HFF-Myc (cell line): ENCODE measurements around the gene ATRAID.

Source experiments
- DNase-seq: peaks from one replicate; pipeline ENCODE4 v3.0.0-alpha.2; 2011; ENCODE audit warnings: low read depth; ENCODE audit errors: extremely low read depth
- H3K4me3 ChIP-seq: replicated peaks from 2 replicates; pipeline ENCODE4 v1.5.1; 2011; ENCODE audit warnings: low read depth, mild to moderate bottlenecking, control low read depth, low read length
- TF ChIP-seq, protein P1 (sequence below): IDR thresholded peaks from 2 replicates; pipeline ENCODE4 v1.5.1; 2012; ENCODE audit warnings: mild to moderate bottlenecking, low read depth, low read length, control low read depth; ENCODE audit errors: missing control alignments

ATRAID gene

DNA sequence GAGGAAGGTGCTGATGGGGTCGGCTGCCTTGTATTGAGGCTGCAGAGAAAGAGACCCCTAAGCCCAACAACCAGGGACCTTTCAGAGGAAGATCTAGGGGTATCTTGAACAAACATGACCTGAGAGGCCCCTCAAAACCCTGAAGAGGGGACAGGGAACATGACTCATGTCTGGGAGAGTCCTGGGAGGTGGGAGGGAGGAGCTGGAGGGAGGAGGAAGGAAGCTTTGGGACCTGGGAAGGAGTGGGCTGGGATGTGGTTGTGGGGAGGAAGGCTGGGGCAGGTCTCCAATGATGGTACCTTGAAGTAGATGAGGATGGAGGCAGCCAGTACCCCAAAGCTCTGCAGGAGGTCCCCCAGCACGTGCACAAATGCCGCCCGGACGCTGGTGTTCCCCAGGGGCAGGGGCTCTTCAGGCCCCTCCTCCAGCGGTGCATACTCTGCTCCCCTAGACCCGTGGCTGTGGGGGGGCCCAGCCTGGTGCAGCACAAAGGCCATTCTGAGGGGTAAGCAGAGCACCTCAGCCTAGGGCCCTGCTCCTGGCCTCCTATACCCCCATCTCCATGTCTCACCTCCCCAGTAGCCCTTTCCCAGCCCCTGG, 45.1 kb downstream of the ATRAID start:
- H3K4me3 ChIP-seq, result no peak overlapping the region
- TF ChIP-seq, protein P1, sequence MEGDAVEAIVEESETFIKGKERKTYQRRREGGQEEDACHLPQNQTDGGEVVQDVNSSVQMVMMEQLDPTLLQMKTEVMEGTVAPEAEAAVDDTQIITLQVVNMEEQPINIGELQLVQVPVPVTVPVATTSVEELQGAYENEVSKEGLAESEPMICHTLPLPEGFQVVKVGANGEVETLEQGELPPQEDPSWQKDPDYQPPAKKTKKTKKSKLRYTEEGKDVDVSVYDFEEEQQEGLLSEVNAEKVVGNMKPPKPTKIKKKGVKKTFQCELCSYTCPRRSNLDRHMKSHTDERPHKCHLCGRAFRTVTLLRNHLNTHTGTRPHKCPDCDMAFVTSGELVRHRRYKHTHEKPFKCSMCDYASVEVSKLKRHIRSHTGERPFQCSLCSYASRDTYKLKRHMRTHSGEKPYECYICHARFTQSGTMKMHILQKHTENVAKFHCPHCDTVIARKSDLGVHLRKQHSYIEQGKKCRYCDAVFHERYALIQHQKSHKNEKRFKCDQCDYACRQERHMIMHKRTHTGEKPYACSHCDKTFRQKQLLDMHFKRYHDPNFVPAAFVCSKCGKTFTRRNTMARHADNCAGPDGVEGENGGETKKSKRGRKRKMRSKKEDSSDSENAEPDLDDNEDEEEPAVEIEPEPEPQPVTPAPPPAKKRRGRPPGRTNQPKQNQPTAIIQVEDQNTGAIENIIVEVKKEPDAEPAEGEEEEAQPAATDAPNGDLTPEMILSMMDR, result no peak
- no peak for DNase-seq

DNA sequence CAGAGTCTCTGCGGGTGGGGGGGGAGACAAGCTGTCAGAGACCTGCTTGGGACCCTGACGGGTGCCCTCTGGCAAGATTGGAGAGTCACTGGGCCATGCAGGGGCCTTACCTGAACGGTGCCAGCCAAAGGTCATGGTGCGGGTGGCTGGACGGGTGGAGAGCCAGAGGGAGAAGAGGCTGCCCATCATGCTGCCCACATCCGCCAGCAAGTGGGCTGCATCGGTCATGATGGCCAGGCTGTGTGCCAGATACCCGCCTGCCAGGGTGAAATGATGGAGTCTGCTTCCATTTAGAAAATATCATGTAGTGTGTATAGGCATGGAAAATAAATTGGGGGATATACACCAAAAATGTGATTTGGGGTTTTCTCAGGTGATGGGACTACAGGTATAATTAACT, 46.2 kb downstream of the ATRAID start:
- TF ChIP-seq, protein P1, result no peak
- H3K4me3 ChIP-seq, result no peak overlapping the region
- DNase-seq, result no peak

DNA sequence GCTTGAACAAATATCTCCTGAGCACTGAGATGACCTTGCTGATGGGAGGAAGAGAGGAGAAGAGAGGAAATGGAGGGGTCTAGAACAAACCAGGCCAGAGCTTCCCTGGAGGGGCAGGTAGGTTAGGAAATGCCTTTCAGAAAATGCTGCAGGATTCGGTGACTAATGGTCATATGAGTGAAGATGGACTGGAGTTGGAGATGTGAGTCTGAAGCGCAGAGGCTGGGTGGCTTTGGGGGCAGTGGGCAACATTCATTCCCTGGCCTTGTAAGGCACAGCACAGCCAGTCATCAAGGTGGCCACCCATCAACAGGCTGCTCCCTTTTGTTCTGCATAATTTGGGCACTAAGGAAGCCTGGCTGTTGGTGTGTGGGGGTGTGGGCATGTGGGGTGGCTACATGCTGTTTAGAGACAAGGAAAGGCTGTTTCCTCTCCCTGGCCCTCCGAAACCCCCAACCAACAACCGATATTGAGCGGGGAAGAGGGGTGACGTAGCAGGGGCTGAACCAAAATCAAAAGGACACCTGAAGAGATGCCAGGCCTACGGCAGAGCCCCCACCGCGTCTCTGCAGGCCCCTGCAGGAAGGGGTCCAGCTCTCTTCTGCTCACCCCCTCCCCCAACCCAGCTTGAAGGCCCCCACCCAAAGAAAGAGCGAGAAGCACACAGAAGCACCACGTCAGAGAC, 49.5 kb downstream of the ATRAID start:
- H3K4me3 ChIP-seq, result no peak overlapping the region
- TF ChIP-seq, protein P1, result no peak

DNA sequence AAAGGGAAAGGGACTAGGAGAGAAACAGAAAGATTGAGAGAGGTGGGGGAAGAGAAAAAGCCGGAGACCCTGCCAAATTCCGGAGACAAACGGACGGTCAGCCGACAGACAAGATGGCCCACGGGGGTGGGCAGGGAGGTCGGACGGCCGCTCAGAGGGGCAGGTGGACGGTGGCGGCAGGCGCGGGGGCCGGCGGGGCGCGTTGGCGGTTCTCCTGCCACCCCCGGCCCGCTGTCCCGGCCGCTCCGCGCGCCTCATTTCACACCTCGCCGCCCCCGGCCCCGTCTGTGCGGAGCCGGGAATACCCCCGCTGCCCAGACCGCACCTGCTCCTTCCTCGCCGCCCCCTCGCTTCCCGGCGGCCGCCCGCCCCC, 50.1 kb downstream of the ATRAID start:
- TF ChIP-seq, protein P1, result no peak
- H3K4me3 ChIP-seq, result no peak overlapping the region
- DNase-seq, result no peak

More for the DNA sequence above, 49.5 kb downstream of the ATRAID start:
- DNase-seq, result no peak

DNA sequence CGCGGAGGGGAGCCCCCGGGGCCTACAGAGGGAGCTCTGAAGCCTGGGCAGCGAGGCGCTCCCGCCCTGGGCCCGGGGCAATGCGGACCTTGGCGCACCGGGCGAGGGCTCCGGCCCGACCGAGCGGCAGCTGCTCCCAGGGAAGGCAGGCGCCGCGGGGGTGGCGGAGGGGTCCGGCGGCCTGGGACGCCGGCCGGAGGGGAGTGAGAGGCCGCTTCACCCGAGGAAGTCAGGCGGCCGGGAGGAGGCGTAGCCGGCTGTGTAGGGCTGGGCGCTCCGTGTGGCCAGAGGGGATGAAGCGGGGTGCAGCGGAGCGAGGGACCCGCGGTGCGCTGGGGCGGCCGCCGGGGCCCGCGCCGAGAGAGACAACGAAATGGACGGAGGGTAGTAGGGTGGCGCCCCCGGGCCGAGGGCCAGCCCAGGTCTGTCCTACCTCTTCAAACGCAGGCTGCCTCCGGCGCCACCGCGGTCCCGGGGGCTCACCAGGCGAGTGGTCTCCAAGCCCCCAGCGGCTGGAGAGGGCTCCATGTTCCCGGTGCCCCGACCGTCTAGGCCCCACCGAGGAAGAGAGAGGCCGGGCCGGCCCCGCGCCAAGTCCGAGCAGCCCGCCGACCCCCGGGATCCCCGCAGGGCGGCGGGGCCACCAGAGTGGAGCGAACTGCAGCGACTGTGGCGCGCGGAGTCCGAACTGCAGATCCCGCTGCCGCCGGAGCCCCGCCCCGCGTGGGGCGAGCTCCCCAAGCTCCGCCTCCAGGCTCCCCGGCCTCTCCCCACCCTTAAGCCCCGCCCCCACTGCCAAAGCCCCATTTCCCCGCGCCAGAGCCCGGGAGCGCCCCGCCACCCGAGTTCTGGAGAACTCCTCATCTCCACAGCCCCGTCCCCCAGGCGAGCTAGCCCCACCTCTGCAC, 50.8 kb downstream of the ATRAID start, which contains the start of gene SLC30A3:
SLC30A3 (minus strand) TSS at position 669 of the 908 bp plus-strand sequence; CDS start at position 528, 141 bp downstream.
- TF ChIP-seq, protein P1, result no peak
- H3K4me3 ChIP-seq, result peak within 1 kb of the TSS; percentile 29
- DNase-seq, result no peak

DNA sequence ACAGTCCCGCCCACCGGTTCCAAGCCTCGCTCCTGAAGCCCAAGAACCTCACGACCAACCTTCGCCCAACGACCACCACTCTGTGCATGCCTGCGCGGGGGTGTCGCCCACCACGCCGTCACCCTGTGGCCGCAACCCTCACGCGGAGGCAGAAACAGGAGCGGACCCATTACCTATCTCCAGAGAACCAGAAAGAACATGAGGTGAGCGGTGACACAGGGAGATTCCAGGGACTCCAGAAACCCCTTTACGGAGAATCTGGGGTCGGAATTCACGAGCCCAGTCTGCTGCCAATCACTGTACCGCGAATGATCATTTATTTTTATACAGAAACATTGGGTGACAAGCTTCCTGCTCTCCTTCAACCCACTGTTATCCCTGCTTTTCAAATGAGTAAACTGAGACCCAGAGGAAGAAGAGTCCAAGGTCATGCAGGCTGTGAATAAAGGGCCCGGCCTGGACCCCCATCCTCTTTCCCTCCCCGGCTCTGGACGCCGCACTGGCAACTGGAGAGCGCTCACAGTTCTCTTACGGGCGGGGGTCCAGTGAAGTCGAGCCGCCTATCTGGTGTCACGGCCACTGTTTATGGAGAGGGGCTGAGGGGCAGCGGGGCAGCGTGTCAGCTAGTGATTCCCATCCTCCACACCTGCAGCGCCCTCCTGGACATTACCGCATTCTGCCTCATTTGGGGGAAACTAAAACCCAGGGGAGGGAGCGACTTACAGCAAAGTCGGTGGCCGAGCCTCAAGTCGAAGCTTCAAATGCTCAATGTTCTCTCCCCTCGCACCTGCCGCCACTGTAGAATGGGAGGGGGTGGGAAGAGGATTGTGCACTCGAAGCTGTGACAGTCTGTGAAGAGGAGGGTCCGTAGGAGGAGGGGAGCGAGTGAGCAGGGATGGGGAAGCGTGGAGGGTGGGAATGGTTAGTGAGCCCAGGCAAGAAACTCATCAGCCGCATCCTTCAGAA, 51.7 kb downstream of the ATRAID start:
- peak overlapping the region; percentile 34 for H3K4me3 ChIP-seq
- TF ChIP-seq, protein P1, result no peak
- no peak for DNase-seq
